Loucy (cell line): ENCODE results near the gene ACRBP.

Experiments used
- H2AFZ ChIP-seq: fragments of 200-600 bp; sonication (generic); 2 replicates; pipeline ENCODE4 v1.6.0; 2016; ENCODE audit warnings: antibody characterized with exemption, mild to moderate bottlenecking, low read length, moderate library complexity
- H3F3A ChIP-seq: fragments of 200-600 bp; 2 replicates; pipeline ENCODE4 v1.6.0; 2016; ENCODE audit warnings: antibody characterized with exemption, low read depth, mild to moderate bottlenecking
- H3K27me3 ChIP-seq: fragments of 200-600 bp; sonication (generic); 2 replicates; pipeline ENCODE4 v1.6.1; 2014; ENCODE audit warnings: low read length, mild to moderate bottlenecking; ENCODE audit not compliant: insufficient read depth, poor library complexity, severe bottlenecking
- H3K36me3 ChIP-seq: fragments of 200-600 bp; sonication (generic); 2 replicates; pipeline ENCODE4 v1.6.1; 2016; ENCODE audit warnings: low read length; ENCODE audit not compliant: insufficient read depth
- H3K4me1 ChIP-seq: fragments of 200-600 bp; sonication (generic); 2 replicates; pipeline ENCODE4 v1.5.1; 2014; ENCODE audit warnings: low read length, mild to moderate bottlenecking; ENCODE audit not compliant: insufficient read depth, poor library complexity, severe bottlenecking
- H3K4me2 ChIP-seq: fragments of 200-600 bp; sonication (generic); 2 replicates; pipeline ENCODE4 v1.6.0; 2014; ENCODE audit warnings: antibody characterized with exemption, low read length, low read depth, mild to moderate bottlenecking; ENCODE audit not compliant: poor library complexity, severe bottlenecking
- H3K4me3 ChIP-seq: fragments of 200-600 bp; sonication (generic); 2 replicates; pipeline ENCODE4 v1.5.1; 2014; ENCODE audit warnings: low read length, mild to moderate bottlenecking, mixed read lengths; ENCODE audit not compliant: poor library complexity, severe bottlenecking
- H3K79me2 ChIP-seq: fragments of 200-600 bp; sonication (generic); 2 replicates; pipeline ENCODE4 v1.6.1; 2014; ENCODE audit warnings: low read length; ENCODE audit not compliant: insufficient read depth
- H3K9ac ChIP-seq: fragments of 200-600 bp; sonication (generic); 2 replicates; pipeline ENCODE4 v1.6.0; 2014; ENCODE audit warnings: mild to moderate bottlenecking, low read depth, low read length, moderate library complexity; ENCODE audit not compliant: poor library complexity, severe bottlenecking
- H3K9me2 ChIP-seq: fragments of 200-600 bp; sonication (generic); replicated peaks from 2 replicates; pipeline ENCODE4 v1.6.1; 2016; ENCODE audit warnings: low read depth, low read length, mixed read lengths
- H3K9me3 ChIP-seq: fragments of 200-600 bp; sonication (generic); 2 replicates; pipeline ENCODE4 v1.6.1; 2014; ENCODE audit warnings: mild to moderate bottlenecking, antibody characterized with exemption, low read length, low read depth; ENCODE audit not compliant: insufficient read depth
- H4K20me1 ChIP-seq: fragments of 200-600 bp; sonication (generic); 2 replicates; pipeline ENCODE4 v1.6.0; 2014; ENCODE audit warnings: antibody characterized with exemption, low read length, mild to moderate bottlenecking; ENCODE audit not compliant: insufficient read depth, poor library complexity, severe bottlenecking
- EZH2phosphoT487 ChIP-seq: fragments of 200-600 bp; IDR thresholded peaks from 2 replicates; pipeline ENCODE4 v1.6.1; 2018; ENCODE audit warnings: antibody characterized with exemption, mild to moderate bottlenecking, moderate library complexity, borderline replicate concordance
- TF ChIP-seq, protein P1 (sequence below): fragments of 200-600 bp; sonication (generic); conservative IDR thresholded peaks from 2 replicates; pipeline ENCODE4 v1.5.1; 2014; ENCODE audit warnings: mild to moderate bottlenecking, antibody characterized with exemption, low read length

The ACRBP gene

DNA sequence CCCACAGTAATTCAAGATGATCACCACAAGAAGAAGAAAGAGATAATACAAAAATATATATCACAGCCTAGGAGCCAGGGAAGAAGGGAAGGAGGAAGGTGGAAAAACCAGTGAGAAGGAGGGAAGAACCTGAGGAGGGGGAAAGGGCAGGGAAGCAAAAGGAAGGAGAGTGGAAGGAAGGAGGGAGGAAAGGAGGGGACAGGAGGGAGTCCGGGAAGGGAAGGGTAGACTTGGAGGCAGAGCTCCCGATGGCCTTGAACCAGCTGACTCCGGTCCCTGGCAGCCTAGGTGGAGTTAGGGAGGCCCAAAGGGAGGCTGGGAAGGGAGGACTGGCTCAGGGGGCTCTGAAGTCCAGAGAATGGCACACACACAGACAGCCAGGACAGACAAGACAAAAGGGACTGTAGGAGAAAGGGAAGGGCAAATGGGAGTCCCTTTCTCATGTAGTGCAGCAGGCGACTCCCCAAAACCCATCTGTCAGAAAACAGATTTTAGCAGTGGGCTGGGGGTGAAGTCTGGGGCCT, 46.7 kb upstream of the ACRBP start:
- H3K9me3 ChIP-seq = no peaks in the 10 kb centered on the region
- H3K9ac ChIP-seq = peak overlapping the region; percentile 7
- no peak overlapping the region for H3K4me2 ChIP-seq
- H3K9me2 ChIP-seq = no peaks in the 10 kb centered on the region
- no peaks in the 10 kb centered on the region for H3K27me3 ChIP-seq
- TF ChIP-seq EZH2phosphoT487 = no peak
- TF ChIP-seq, protein P1, sequence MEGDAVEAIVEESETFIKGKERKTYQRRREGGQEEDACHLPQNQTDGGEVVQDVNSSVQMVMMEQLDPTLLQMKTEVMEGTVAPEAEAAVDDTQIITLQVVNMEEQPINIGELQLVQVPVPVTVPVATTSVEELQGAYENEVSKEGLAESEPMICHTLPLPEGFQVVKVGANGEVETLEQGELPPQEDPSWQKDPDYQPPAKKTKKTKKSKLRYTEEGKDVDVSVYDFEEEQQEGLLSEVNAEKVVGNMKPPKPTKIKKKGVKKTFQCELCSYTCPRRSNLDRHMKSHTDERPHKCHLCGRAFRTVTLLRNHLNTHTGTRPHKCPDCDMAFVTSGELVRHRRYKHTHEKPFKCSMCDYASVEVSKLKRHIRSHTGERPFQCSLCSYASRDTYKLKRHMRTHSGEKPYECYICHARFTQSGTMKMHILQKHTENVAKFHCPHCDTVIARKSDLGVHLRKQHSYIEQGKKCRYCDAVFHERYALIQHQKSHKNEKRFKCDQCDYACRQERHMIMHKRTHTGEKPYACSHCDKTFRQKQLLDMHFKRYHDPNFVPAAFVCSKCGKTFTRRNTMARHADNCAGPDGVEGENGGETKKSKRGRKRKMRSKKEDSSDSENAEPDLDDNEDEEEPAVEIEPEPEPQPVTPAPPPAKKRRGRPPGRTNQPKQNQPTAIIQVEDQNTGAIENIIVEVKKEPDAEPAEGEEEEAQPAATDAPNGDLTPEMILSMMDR = no peak
- 0 out of 2 replicates have a peak, but pooled peaks cover 3% of the 10 kb centered on the region for H3F3A ChIP-seq
- H3K36me3 ChIP-seq = no peaks in the 10 kb centered on the region
- no peaks in the 10 kb centered on the region for H4K20me1 ChIP-seq
- no peak overlapping the region for H2AFZ ChIP-seq
- H3K4me3 ChIP-seq = no peak overlapping the region
- H3K79me2 ChIP-seq = peaks cover 10% of the 10 kb centered on the region
- peaks cover 24% of the 10 kb centered on the region for H3K4me1 ChIP-seq

DNA sequence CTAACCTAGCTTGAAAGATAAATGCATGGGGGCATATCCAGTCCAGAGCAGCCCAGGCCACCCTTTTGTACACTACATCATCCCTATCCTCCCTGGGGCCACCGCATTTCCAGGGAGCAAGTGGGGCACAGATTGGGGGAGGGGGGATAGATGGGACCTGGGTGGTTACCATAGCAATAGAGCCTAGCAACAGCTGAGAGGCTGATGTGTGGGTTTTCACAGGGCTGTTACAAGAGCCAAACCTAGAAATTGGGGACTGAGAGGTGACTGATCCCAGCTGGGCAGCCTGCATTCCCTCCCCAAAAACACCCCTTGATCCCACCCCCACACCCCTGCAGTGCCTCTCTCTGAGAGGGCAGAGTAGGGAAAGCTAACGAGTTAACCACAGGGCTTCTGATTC, 45.7 kb upstream of the ACRBP start:
- peaks cover 5% of the 10 kb centered on the region for H4K20me1 ChIP-seq
- H3K4me2 ChIP-seq = no peak overlapping the region
- no peaks in the 10 kb centered on the region for H3K36me3 ChIP-seq
- H3K79me2 ChIP-seq = peaks cover 20% of the 10 kb centered on the region
- H3F3A ChIP-seq = 0 out of 2 replicates have a peak, but pooled peaks cover 3% of the 10 kb centered on the region
- H2AFZ ChIP-seq = no peak overlapping the region
- H3K9me2 ChIP-seq = no peaks in the 10 kb centered on the region
- H3K9me3 ChIP-seq = no peaks in the 10 kb centered on the region
- peaks cover 29% of the 10 kb centered on the region for H3K4me1 ChIP-seq
- no peak overlapping the region for H3K4me3 ChIP-seq
- TF ChIP-seq EZH2phosphoT487 = no peak
- TF ChIP-seq, protein P1 = no peak
- no peak overlapping the region for H3K9ac ChIP-seq
- H3K27me3 ChIP-seq = no peaks in the 10 kb centered on the region

DNA sequence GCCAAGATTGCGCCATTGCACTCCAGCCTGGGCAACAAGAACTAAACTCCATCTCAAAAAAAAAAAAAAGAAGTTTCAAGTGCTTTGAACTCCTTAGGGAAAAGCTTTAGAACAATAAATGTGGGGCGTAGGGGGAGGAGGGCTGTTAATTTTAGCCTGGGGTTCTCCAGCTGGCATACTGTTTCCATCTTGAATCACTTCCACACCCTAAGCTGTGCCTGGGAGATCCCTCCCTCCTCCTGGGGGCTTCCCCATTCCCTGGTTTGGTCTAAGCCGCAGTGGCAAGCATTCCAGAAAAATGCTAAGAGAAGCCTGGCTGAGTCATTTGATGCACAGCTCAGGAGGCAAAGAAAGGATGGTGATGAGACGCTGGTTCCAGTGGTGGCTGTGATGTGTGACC, 44.2 kb upstream of the ACRBP start:
- Histone ChIP-seq H3K9me3 (no peaks in the 10 kb centered on the region), H3F3A (0 out of 2 replicates have a peak, but pooled peaks cover 3% of the 10 kb centered on the region), H3K9me2 (no peaks in the 10 kb centered on the region), H3K9ac (no peak overlapping the region), H2AFZ (no peak overlapping the region), H3K79me2 (peaks cover 34% of the 10 kb centered on the region), H3K27me3 (no peaks in the 10 kb centered on the region), H3K36me3 (no peaks in the 10 kb centered on the region), H3K4me1 (peaks cover 43% of the 10 kb centered on the region), H3K4me3 (no peak overlapping the region), H3K4me2 (no peak overlapping the region), H4K20me1 (peaks cover 16% of the 10 kb centered on the region)
- TF ChIP-seq EZH2phosphoT487 = no peak
- TF ChIP-seq, protein P1 = no peak
